Caco-2 (cell line): Measurements from ENCODE around the gene EXOC6. TPM values are rescaled to one million over a fixed set of nuclear protein-coding genes. Genes with fewer than 3 reads are reported as not detected.

ENCODE experiments used
- BruUV-seq: library from RNA; stranded (reverse); fragments of 400-500 nt; replicated peaks from 2 replicates; lab custom pipeline; 2021; lab: Mats Ljungman, UMichigan
- CTCF ChIA-PET: fragments of 300-600 bp; sonication (Branson Sonifier 250); formaldehyde crosslinking; loops from one replicate; lab custom pipeline; 2022; ENCODE audit warnings: antibody characterized with exemption; lab: Charles Lee
- POLR2A ChIA-PET: fragments of 300-600 bp; sonication (Branson Sonifier 250); formaldehyde crosslinking; loops from one replicate; lab custom pipeline; 2022; ENCODE audit warnings: antibody characterized with exemption; lab: Charles Lee
- DNase-seq, 2 experiments: peaks; one replicate each; pipeline versions ENCODE4 v3.0.0 to v3.0.0-alpha.2; 2020 to 2022
- H3K27me3 ChIP-seq: replicated peaks from 2 replicates; pipeline ENCODE4 v1.6.0; 2011; ENCODE audit warnings: low read length; ENCODE audit not compliant: control insufficient read depth, insufficient read depth
- H3K36me3 ChIP-seq: 2 replicates; pipeline ENCODE4 v1.5.1; 2011; ENCODE audit warnings: low read length; ENCODE audit not compliant: control insufficient read depth, insufficient read depth
- H3K4me1 ChIP-seq: fragments of 250-450 bp; sonication (Bioruptor Pico); 2 replicates; pipeline ENCODE4 v1.5.1; 2020; ENCODE audit warnings: mild to moderate bottlenecking
- H3K4me3 ChIP-seq: 2 replicates; pipeline ENCODE4 v1.5.1; 2011; ENCODE audit warnings: low read depth, mild to moderate bottlenecking, control low read depth, low read length
- H3K9me3 ChIP-seq: fragments of 250-450 bp; sonication (Bioruptor Pico); 2 replicates; pipeline ENCODE4 v1.5.1; 2020; ENCODE audit warnings: mild to moderate bottlenecking, moderate library complexity
- H3K27ac Mint-ChIP-seq: one replicate; pipeline ENCODE4 v1.8.0; 2022; ENCODE audit warnings: mixed read lengths; ENCODE audit not compliant: unreplicated experiment
- H3K27me3 Mint-ChIP-seq: one replicate; pipeline ENCODE4 v1.8.0; 2022; ENCODE audit warnings: mixed read lengths; ENCODE audit not compliant: insufficient read depth, unreplicated experiment
- H3K36me3 Mint-ChIP-seq: one replicate; pipeline ENCODE4 v1.8.0; 2022; ENCODE audit warnings: mild to moderate bottlenecking, mixed read lengths; ENCODE audit not compliant: insufficient read depth, unreplicated experiment
- H3K4me1 Mint-ChIP-seq: one replicate; pipeline ENCODE4 v1.8.0; 2022; ENCODE audit warnings: low read depth, mixed read lengths; ENCODE audit not compliant: unreplicated experiment
- H3K4me3 Mint-ChIP-seq: one replicate; pipeline ENCODE4 v1.8.0; 2022; ENCODE audit warnings: mild to moderate bottlenecking, moderate library complexity, mixed read lengths; ENCODE audit not compliant: unreplicated experiment
- H3K9me3 Mint-ChIP-seq: one replicate; pipeline ENCODE4 v1.8.0; 2022; ENCODE audit warnings: mixed read lengths; ENCODE audit not compliant: unreplicated experiment
- CTCF ChIP-seq, 2 experiments: fragments of 200-600 bp in 1 of 2; IDR thresholded peaks; 1 replicate in 1 of 2; 2 replicates in 1 of 2; pipeline versions ENCODE4 v1.5.1 to v1.8.0; 2011 to 2022; ENCODE audit warnings: antibody characterized with exemption in 1 of 2, control low read depth in 1 of 2, inconsistent platforms in 1 of 2, low read depth in 1 of 2, low read length in 1 of 2, mild to moderate bottlenecking in 1 of 2, moderate library complexity in 1 of 2; ENCODE audit not compliant: insufficient read depth in 1 of 2, severe bottlenecking in 1 of 2, unreplicated experiment in 1 of 2
- intact Hi-C: fragments of 100-400 bp; cut with micrococcal nuclease; formaldehyde crosslinking; loops from one replicate; pipeline ENCODE4 v1.10.0; 2022; ENCODE audit not compliant: unreplicated experiment
- total RNA-seq: library from RNA; stranded (reverse); gene quantifications from 2 replicates; pipeline ENCODE4 v1.2.3, GENCODE V29; 2022

EXOC6 gene
- total RNA-seq, 1 experiment from 2014 or later, result 12.5 TPM

- no peaks in the 10 kb centered on the region for H3K4me1 Mint-ChIP-seq
- no peaks in the 10 kb centered on the region for H3K36me3 ChIP-seq
- H3K4me3 Mint-ChIP-seq, result no peak overlapping the region
- H3K27ac Mint-ChIP-seq, result no peak overlapping the region
- no peak for DNase-seq
- H3K9me3 Mint-ChIP-seq, result no peaks in the 10 kb centered on the region
- ChIA-PET CTCF (no interaction called here), POLR2A (no interaction called here)
- H3K27me3 ChIP-seq, result no peaks in the 10 kb centered on the region
- peaks cover 3% of the 10 kb centered on the region for H3K27me3 Mint-ChIP-seq
- TF ChIP-seq CTCF (IDR thresholded peaks at IDR 0.05; ENCODE audit: insufficient read depth in 1 of 2, low read depth in 1 of 2, low read length in 1 of 2, severe bottlenecking in 1 of 2, unreplicated experiment in 1 of 2), result no peak
- BruUV-seq, result no TSS peak
- intact Hi-C loops, result no loop called here
- no peaks in the 10 kb centered on the region for H3K9me3 ChIP-seq
- H3K4me1 ChIP-seq, result no peaks in the 10 kb centered on the region
- no peak overlapping the region for H3K4me3 ChIP-seq
- H3K36me3 Mint-ChIP-seq, result no peaks in the 10 kb centered on the region
Observed at GRCh38 chr10:92800134-92800733, 48.1 kb upstream of the EXOC6 start.

GRCh38 chr10:92801978-92802872, 46.1 kb upstream of the EXOC6 start:
- peaks cover 6% of the 10 kb centered on the region for H3K4me1 Mint-ChIP-seq
- no TSS peak for BruUV-seq
- no peaks in the 10 kb centered on the region for H3K36me3 Mint-ChIP-seq
- Histone ChIP-seq H3K4me1 (no peaks in the 10 kb centered on the region), H3K9me3 (no peaks in the 10 kb centered on the region), H3K4me3 (no peak overlapping the region), H3K27me3 (no peaks in the 10 kb centered on the region), H3K36me3 (no peaks in the 10 kb centered on the region)
- H3K27ac Mint-ChIP-seq, result no peak overlapping the region
- H3K9me3 Mint-ChIP-seq, result no peaks in the 10 kb centered on the region
- intact Hi-C loops, result no loop called here
- peaks cover 5% of the 10 kb centered on the region for H3K27me3 Mint-ChIP-seq
- POLR2A ChIA-PET, result interaction anchor here (0.8 kb wide), 1 partner anchor 212 kb away, joined by 3 read pairs; no protein-coding TSS in a partner anchor
- no peak for DNase-seq
- H3K4me3 Mint-ChIP-seq, result no peak overlapping the region
- CTCF ChIA-PET, result interaction anchor here (0.6 kb wide), 1 partner anchor 269 kb away, joined by 5 read pairs; no protein-coding TSS in a partner anchor
- no peak for TF ChIP-seq CTCF (IDR thresholded peaks at IDR 0.05; ENCODE audit: insufficient read depth in 1 of 2, low read depth in 1 of 2, low read length in 1 of 2, severe bottlenecking in 1 of 2, unreplicated experiment in 1 of 2)

- no peak overlapping the region for H3K4me3 Mint-ChIP-seq
- Histone ChIP-seq H3K4me3 (no peak overlapping the region), H3K36me3 (no peaks in the 10 kb centered on the region), H3K9me3 (no peaks in the 10 kb centered on the region), H3K4me1 (peaks cover 16% of the 10 kb centered on the region), H3K27me3 (peaks cover 1% of the 10 kb centered on the region; the same call in 1 of the 2 replicates)
- intact Hi-C loops, result loop anchor here (5.0 to 10.0 kb wide), 2 partner anchors 53 to 115 kb away; no protein-coding TSS in a partner anchor
- ChIA-PET POLR2A (no interaction called here), CTCF (interaction anchor here (0.8 kb wide), 1 partner anchor 9 kb away, joined by 8 read pairs; no protein-coding TSS in a partner anchor)
- no peaks in the 10 kb centered on the region for H3K36me3 Mint-ChIP-seq
- H3K9me3 Mint-ChIP-seq, result no peaks in the 10 kb centered on the region
- H3K4me1 Mint-ChIP-seq, result peaks cover 25% of the 10 kb centered on the region
- H3K27ac Mint-ChIP-seq, result no peak overlapping the region
- no peak for DNase-seq
- TF ChIP-seq CTCF (IDR thresholded peaks at IDR 0.05; ENCODE audit: insufficient read depth in 1 of 2, low read depth in 1 of 2, low read length in 1 of 2, severe bottlenecking in 1 of 2, unreplicated experiment in 1 of 2), result no peak
- H3K27me3 Mint-ChIP-seq, result peaks cover 14% of the 10 kb centered on the region
- BruUV-seq, result no TSS peak
Observed at GRCh38 chr10:92809840-92810239, 38.5 kb upstream of the EXOC6 start.
